Activated effector memory CD4-positive, alpha-beta T cell treated with anti-CD3 and anti-CD28 coated beads, Interleukin-2, amount 50 U/mL, for 16 hours (primary cell): ENCODE measurements around the gene HIP1R.

ENCODE experiments used
- DNase-seq: peaks from one replicate; pipeline ENCODE4 v3.0.0-alpha.2; 2020

The HIP1R gene

GRCh38 chr12:122860854-122861586 is 25.8 kb downstream of the HIP1R start:
- no peak for DNase-seq

GRCh38 chr12:122861587-122861970 is 26.3 kb downstream of the HIP1R start:
- DNase-seq, result no peak

- no peak for DNase-seq
These were observed 26.9 kb downstream of the HIP1R start for GRCh38 chr12:122862110-122862634.

GRCh38 chr12:122862872-122863701 is 27.8 kb downstream of the HIP1R start:
- DNase-seq, result no peak

- no peak for DNase-seq
These were observed 29.6 kb downstream of the HIP1R start for GRCh38 chr12:122864894-122865253.

- no peak for DNase-seq
These were observed 30.3 kb downstream of the HIP1R start for GRCh38 chr12:122865268-122866231.

GRCh38 chr12:122866379-122866778 is 31.1 kb downstream of the HIP1R start:
- no peak for DNase-seq

GRCh38 chr12:122866950-122867607 is 31.8 kb downstream of the HIP1R start:
- peak; percentile 61 for DNase-seq

GRCh38 chr12:122867691-122868461 is 32.6 kb downstream of the HIP1R start:
- DNase-seq, result peak; percentile 63

- peak; percentile 57 for DNase-seq
These were observed 33.4 kb downstream of the HIP1R start for GRCh38 chr12:122868471-122869177.

- DNase-seq, result no peak
These were observed 34.1 kb downstream of the HIP1R start for GRCh38 chr12:122869207-122869973.

GRCh38 chr12:122870163-122870842 is 35.0 kb downstream of the HIP1R start:
- DNase-seq, result peak; percentile 53

GRCh38 chr12:122870867-122871664 is 35.8 kb downstream of the HIP1R start:
- peak; percentile 61 for DNase-seq

- peak; percentile 83 for DNase-seq
These were observed 36.9 kb downstream of the HIP1R start for GRCh38 chr12:122871851-122872780.

GRCh38 chr12:122872815-122873361 is 37.6 kb downstream of the HIP1R start:
- DNase-seq, result no peak

- peak; percentile 59 for DNase-seq
These were observed 38.3 kb downstream of the HIP1R start for GRCh38 chr12:122873540-122873939.

- peak; percentile 78 for DNase-seq
These were observed 38.8 kb downstream of the HIP1R start for GRCh38 chr12:122874081-122874480.
